Measurements from ENCODE around the gene GZMA.

Gene GZMA

GRCh38 chr5:55113327-55113726 lies 10.9 kb downstream of the GZMA start:
- no peak for DNase-seq

GRCh38 chr5:55114061-55114460 lies 11.6 kb downstream of the GZMA start:
- no peak for DNase-seq

GRCh38 chr5:55123365-55123764 lies 20.9 kb downstream of the GZMA start:
- no peak for DNase-seq

GRCh38 chr5:55134053-55134722 lies 31.7 kb downstream of the GZMA start:
- no peak for DNase-seq

DNA sequence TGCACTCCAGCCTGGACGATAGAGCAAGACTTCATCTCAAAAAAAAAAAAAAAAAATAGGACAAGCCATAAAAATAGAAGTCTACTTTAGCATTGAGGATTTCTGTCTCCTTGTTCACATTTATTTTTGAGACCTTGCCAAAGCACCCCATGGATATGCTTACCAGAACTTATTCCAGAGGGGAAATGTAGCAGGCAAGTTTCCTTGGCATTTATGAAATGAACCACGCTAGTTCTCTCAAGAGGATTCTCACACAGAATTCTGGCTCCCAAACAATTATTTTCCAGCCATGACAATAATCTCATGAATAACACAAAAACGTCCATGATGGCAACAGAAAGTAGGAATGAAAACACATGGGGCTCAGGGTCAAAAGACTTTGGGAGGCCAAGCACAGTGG lies 34.1 kb downstream of the GZMA start:
- DNase-seq = no peak

DNA sequence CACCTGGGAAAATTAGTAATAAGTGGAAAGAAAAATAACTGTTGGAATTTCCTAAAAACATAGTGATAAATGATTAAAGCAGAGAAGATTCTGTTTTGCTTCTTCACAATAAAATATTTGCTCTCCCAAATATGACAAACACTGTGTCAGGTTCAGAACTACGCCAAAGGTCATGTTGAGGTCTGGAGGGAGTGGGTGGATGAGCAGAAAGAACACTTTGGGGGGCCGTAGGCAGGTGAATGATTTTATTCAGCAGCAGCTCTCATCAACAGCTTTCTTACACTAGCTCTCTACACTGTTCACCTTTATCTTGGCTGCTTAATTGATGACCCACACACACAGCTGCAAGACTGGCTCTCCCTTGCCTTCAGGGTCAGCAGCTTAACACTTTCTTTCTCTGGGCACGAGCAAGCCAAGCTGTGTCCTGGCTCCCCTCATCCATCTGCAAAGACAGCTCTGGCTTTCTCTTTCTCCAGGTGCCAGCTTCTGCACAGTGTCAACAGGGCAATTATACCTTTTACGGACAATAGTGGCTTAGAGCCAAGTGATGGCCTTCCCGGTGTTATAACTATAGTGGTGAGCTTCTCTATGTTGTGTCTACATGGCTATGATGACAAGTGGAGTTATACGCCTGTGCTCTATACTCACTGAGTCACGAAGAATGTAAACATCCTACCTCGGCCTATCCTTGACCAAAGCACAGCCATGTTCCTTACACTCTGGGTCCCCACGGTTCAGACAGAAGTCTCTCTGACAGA lies 38.6 kb downstream of the GZMA start:
- DNase-seq = no peak

DNA sequence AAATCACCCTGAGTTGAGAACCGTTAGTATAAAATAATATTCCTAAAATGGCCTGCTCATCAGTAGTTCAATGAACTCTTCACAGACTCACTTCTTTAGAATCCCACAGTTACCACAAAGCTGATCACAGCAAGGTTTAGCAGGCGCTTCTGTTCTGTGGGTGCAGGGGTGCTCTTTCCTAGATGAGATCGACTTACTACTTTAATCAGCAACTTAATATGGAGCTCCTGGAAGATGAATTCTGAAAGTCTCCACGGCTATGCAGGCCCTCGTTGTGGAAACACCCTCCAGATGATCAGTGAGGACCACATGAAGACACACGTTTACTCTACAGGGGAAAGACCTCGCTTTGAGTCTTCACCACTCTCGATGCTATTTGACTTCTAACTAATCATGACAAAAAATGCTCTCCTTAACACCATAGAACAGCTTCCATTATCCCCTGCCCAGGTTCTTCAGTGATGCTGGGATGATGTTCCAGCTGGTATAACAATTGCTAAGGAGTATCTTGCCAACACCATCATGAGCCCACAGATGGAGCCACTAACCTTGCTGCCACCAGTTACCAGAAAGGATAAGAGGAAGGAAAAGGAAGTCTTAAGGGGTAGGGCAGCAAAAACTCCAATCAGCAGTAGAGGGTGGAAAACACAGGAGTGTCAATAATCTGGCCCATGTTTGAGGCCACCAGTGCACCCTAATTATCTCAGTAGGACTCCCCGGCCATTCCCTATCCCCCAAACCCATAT lies 39.7 kb downstream of the GZMA start:
- peak in 1 of 2 donors; percentile 6 for DNase-seq

DNA sequence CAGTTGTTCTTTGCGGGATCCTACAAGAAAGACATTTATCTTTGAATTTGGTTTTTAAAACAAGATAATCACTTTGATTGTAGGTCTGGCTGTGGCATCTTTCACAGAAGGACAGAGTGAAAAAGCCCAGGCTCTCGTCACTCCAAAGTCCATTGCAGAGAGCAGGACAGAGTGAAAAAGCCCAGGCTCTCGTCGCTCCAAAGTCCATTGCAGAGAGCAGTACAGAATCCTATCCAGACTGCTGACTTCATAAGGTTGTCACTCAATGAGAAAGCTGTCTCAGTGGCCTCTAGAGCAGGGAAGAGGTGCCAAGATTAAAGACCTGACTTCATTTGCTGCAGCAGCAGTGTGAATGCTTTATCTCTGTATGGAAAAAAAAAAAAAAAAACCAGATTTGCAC lies 41.2 kb downstream of the GZMA start:
- no peak for DNase-seq

GRCh38 chr5:55146080-55146479 lies 43.6 kb downstream of the GZMA start:
- no peak for DNase-seq

DNA sequence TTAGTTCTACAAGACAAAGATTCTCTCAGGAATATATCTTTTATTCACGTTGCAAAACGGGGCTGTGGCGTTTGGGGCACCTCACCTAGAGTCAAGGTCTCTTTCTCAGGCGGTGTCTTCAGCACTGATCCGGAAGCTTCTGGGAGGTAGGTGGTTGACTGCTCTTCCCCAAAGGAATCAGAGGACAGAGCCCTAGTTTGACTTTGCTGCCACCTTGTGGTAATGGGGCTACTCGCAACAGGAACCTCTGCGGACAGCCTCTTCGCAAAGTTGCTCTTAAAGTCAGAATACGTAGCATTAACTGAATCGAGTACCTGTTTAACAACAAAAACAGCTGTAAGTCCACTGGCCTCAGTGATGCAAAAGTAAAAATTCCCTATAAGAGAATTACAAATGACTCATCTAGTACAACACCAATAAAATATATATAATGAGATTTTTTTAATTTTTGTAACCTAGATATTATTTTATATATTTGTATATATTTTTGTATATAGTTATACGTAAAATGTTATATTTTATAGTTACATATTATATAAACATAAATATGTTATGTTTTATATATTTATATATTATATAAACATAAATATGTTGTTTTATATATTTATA lies 44.2 kb downstream of the GZMA start:
- DNase-seq = peak; percentile 82 to 83

- DNase-seq = no peak
Measured at GRCh38 chr5:55149308-55149795, 46.9 kb downstream of the GZMA start.

DNA sequence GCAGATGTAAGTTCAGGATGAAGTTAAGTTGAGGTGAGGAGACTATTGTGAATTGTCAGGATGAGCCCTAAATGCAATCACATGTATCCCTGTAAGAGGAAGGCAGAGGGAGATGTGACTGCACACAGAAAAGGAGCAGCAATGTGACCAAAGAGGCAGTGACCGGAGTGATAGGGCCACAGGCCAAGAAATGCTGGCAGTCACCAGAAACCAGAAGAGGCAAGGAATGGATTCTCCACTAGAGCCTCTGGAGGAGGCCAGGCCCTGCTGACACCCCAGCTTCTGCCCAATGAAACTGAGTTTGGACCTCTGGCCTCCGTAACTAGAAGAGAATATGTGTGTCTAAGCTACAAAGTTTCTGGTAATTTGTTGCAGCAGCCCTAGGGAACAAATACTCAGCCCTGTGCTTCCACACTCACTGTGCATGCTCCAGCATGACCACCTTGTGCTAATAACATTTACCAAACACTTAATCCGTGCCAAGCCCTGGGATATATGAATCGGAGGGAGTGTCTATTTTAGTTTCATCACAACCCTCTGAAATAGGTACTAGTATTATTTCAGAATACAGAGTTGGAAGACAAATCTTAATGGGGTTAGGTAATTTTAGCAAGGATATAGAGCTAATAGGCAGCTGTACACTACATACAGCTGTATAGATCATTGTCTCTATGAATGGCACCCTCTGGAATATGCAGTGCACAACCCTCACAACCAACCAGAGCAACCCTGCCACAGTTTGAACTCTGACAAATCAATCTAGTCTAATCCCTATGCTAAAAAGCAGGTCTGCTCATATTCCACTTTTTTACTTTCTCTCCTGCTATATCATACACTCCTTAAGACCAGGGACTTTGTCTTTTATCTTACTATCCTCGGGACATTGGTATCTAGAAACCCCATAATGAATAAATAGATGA lies 49.7 kb downstream of the GZMA start:
- DNase-seq = no peak

DNA sequence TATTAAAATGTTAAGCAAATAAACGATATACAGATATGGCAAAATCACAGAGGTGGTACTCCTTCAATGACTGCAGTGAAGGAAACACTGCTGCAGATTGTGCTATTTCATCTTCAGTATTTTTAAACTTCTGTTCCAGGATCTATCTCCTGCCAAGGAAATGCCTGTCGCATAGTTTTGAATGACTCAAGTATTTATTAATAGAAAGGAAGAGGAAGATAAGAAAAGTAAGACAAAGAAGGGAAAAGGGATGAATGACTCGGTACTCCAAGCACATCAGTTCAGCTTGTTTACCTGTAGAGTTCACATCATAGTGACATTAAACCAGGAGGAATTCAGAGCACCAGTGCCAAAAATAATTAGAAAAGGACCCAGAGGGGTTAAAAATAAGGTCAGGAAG lies 52.4 kb downstream of the GZMA start:
- no peak for DNase-seq
